Tracheal epithelial cell (primary cell): ENCODE measurements around the gene DCAF4. TPM values are rescaled to one million over a fixed set of nuclear protein-coding genes. Genes with fewer than 3 reads are reported as not detected.

Source experiments
- total RNA-seq: library from RNA; depleted of rRNA; stranded (reverse); fragments of >200 nt; gene quantifications from 2 replicates; pipeline ENCODE4 v1.2.1, GENCODE V29; 2014

Gene DCAF4, protein sequence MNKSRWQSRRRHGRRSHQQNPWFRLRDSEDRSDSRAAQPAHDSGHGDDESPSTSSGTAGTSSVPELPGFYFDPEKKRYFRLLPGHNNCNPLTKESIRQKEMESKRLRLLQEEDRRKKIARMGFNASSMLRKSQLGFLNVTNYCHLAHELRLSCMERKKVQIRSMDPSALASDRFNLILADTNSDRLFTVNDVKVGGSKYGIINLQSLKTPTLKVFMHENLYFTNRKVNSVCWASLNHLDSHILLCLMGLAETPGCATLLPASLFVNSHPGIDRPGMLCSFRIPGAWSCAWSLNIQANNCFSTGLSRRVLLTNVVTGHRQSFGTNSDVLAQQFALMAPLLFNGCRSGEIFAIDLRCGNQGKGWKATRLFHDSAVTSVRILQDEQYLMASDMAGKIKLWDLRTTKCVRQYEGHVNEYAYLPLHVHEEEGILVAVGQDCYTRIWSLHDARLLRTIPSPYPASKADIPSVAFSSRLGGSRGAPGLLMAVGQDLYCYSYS
- 18.3 and 18.6 TPM in 2 replicates for total RNA-seq

DNA sequence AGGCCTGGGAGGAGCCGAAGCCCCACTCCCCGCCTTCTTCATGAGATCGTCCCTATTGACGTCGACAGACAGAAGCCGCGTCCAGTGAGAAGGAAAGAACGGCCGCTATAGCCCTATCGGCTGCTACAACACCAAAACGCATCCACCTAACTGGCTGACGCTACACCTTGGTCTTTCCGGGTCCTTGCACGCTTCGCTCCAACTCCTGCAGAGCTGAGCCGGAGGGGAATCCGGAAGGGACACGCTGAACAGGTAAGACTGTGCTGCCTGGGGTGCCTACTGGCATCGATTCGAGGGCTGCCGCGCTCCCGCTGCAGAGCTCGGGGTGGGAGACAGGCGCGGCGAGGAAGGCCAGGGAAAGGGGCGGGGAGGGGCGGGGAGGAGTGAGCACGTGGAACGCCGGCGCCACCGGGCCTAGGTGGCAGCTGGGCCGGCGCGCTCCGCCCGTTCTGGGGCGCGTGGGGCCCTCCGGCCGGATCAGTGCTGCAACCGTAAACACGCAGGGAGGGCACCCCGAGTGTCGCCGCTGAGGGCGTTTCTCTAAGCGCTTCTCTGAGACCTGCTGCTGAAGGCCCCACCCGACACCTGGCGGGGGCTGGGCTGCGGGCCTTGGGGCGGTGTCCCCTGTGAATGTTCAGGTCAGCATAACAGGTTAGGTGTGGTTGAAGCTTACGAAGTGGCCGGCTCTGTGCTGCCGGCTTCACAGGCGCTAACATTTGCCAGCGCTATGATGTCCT, at the start of gene DCAF4:
TSS of gene DCAF4 (plus strand) at position 173 of the 737 bp plus-strand sequence. CDS start 11,515 bp downstream, outside the sequence.

DNA sequence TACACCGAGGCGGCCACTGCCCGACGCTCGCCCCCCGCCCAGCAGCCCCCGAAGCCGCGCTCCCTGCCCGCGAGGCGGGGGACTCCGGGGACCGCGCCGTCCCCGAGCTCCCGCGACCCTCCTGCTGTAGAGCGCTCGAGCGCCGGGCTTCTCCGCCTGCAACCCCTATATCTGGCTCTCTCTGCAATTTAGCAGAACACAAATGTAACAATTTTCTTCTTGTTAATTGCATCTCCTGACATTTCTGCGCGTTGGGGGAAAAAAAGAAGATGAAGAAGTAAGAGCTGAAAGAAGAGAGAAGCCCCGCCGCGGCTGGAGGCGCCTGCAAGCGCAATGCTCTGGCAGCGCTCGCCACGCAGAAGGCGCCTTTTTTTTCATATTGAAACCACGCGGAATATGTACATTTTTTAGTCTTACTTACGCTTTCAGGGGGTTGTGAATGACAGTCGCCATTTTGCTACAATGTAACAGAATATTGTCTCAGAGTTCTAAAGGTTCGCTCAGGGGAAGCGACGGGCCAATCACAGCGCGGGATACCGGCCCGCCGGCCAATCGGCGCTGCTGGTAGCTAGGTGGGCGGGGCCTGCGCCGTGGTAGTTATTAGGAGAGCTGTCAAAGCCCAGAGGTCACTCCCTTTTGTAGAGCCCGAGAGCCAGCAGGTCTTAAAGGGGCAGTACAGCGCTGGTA, 32.5 kb upstream of the DCAF4 start, which contains the start of gene DPF3:
TSS of gene DPF3 (minus strand) at position 466 of the 687 bp plus-strand sequence. CDS start at position 453, 13 bp downstream.

Other genes starting within 250 kb of the DCAF4 start
- 0.85 and 0.96 TPM in 2 replicates for gene DPF3, start 32.4 kb upstream of the DCAF4 start, total RNA-seq
- gene ZFYVE1, start 100.6 kb downstream of the DCAF4 start, total RNA-seq = 6.6 and 8.9 TPM in 2 replicates
- gene RBM25, start 132.1 kb downstream of the DCAF4 start, total RNA-seq = 16.8 and 16.9 TPM in 2 replicates
- 58.6 and 80.0 TPM in 2 replicates for gene PSEN1, start 210.0 kb downstream of the DCAF4 start, total RNA-seq